Measurements from ENCODE around the gene BANF1.

GRCh38 chr11:65992056-65992455 lies 10.2 kb upstream of the BANF1 start:
- no peak for TF ChIP-seq EZH2 (IDR thresholded peaks at IDR 0.05; ENCODE audit: insufficient read depth, poor library complexity, severe bottlenecking)
- no peak for TF ChIP-seq EZH2phosphoT487 (IDR thresholded peaks at IDR 0.05; ENCODE audit: insufficient read depth, low read depth)

Measured in GM23248 (cell line).